Skeletal muscle tissue (tissue), 4 donors: ENCODE data around the gene NEAT1. TPM values are rescaled to one million over a fixed set of nuclear protein-coding genes. Genes with fewer than 3 reads are reported as not detected.

Source experiments
- H3K27ac ChIP-seq: one replicate; pipeline ENCODE4 v1.7.0; 2013; ENCODE audit warnings: mild to moderate bottlenecking, low read depth, low read length, inconsistent platforms
- H3K27me3 ChIP-seq, 3 donors: one replicate each; pipeline ENCODE4 v1.7.0; 2013; ENCODE audit warnings: low read length in 3 of 3; ENCODE audit not compliant: control insufficient read depth in 3 of 3, insufficient read depth in 3 of 3
- H3K36me3 ChIP-seq, 3 donors: one replicate each; pipeline ENCODE4 v1.7.0; 2013; ENCODE audit warnings: low read length in 3 of 3; ENCODE audit not compliant: control insufficient read depth in 3 of 3, insufficient read depth in 3 of 3
- H3K4me1 ChIP-seq, 3 donors: one replicate each; pipeline ENCODE4 v1.7.0; 2013; ENCODE audit warnings: low read length in 3 of 3, mild to moderate bottlenecking in 3 of 3; ENCODE audit not compliant: control insufficient read depth in 3 of 3, insufficient read depth in 3 of 3
- H3K4me3 ChIP-seq, 3 donors: one replicate each; pipeline ENCODE4 v1.7.0; 2013; ENCODE audit warnings: low read length in 3 of 3
- H3K9ac ChIP-seq, 3 donors: one replicate each; pipeline ENCODE4 v1.7.0; 2013; ENCODE audit warnings: low read length in 3 of 3, mild to moderate bottlenecking in 3 of 3, moderate library complexity in 2 of 3, low read depth in 1 of 3
- H3K9me3 ChIP-seq, 3 donors: one replicate each; pipeline ENCODE4 v1.7.0; 2013; ENCODE audit warnings: low read length in 3 of 3; ENCODE audit not compliant: control insufficient read depth in 3 of 3
- total RNA-seq: library from RNA; depleted of rRNA; stranded (reverse); fragments of >200 nt; gene quantifications from one replicate; pipeline ENCODE4 v1.2.3, GENCODE V29; 2014
- donor health status: Osteomylitis.

The NEAT1 gene
- total RNA-seq, 1 donor from 2014 or later: 26.1 TPM

DNA sequence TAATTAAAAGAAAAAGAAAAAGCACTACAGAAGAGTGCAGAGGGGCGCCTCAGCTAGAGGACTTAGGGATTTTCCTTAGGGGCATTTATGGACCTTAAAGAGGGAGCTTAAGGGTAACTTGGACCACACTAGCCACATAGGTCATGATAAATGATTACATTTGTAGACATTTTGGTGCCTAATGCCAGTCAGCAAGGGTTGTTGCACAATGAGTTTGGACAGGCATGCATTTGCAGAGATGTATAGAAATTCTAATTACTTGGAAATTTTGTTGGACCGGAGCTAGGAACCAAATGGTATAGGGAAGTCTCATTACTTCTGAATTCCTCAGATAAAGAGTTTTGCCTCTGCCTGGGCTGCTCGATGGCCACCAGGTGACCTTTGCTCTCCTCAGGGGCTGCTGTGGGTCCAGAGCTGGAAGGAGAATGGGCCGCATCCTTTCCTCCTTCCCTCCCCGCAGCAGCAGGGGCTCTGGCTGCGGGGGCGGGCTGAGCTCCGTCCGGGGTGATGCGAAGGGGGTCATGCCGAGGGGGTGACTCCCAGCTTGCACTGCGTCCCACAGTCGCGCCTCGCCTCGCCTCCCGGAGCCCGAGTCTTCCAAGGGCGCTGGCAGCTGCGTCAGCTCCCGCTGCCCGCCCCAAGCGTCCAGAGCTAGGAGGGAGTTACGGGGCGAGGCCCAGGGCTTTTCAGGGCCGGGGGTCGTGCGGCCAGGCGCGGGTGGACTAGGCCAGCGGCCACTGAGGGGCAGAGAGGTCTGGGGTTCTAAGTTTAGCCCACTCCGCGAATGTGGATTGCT, 56.0 kb downstream of the NEAT1 start:
- H3K36me3 ChIP-seq: peaks cover 0 to 4% (median 0%) of the 10 kb centered on the region in 3 donors
- no peaks in the 10 kb centered on the region for H3K27me3 ChIP-seq
- peak overlapping the region; percentile 76 to 100 (median 90) for H3K9ac ChIP-seq
- H3K4me3 ChIP-seq: peak overlapping the region; percentile 30 to 58 (median 40)
- H3K27ac ChIP-seq: peak overlapping the region; percentile 100
- H3K4me1 ChIP-seq: peaks cover 29 to 50% (median 38%) of the 10 kb centered on the region in 3 donors
- H3K9me3 ChIP-seq: no peaks in the 10 kb centered on the region

DNA sequence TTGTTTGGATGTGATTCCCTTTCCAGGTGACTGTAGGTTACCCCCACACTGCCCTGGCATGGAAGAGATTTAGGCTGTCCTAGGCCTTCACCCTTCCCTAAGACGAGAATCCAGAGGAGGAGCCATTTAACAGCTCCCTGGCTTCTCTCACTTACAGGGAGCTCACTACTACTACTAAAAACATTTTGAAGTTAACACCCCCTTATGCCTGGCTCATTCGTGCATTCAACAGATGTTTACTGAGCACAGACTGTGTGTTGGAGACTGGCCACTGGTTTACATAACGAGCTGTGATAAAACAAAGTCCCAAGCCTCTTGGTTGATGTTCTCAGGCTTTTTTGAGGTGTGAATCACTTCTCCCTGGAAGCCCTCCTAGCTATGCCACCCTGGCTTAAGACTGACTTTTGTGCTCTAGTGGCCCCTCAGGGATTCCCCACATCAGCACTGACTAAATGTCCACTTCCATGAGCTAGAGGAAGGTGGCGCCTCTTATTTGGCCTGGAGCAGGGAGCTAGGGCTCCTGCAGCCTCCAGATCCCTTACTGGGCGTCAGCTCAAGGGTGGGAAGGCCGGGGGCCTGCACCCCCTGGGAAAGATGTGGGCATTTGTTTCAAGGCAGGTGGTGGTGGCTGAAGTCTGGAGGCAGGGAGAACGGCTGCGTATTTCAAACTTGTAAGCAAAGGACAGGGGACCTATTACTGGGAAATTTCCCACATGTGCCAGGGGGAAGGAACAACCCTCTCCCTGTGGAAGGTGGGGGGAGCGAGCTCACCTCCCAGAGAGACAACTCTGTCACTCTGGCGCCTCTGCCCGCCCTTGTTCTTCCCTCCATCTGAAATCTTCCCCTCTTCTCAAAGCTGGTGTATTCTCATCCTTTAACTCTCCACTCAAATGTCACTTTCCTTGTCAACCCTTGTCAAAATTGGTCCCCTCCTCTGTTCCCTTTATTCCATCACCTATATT, 56.9 kb downstream of the NEAT1 start:
- Histone ChIP-seq H3K27ac (peak overlapping the region; percentile 100), H3K9me3 (no peaks in the 10 kb centered on the region), H3K36me3 (peaks cover 0 to 4% (median 0%) of the 10 kb centered on the region in 3 donors), H3K4me1 (peaks cover 29 to 50% (median 38%) of the 10 kb centered on the region in 3 donors), H3K4me3 (peak overlapping the region; percentile 30 to 58 (median 36)), H3K9ac (peak overlapping the region; percentile 76 to 100 (median 90)), H3K27me3 (no peaks in the 10 kb centered on the region)

DNA sequence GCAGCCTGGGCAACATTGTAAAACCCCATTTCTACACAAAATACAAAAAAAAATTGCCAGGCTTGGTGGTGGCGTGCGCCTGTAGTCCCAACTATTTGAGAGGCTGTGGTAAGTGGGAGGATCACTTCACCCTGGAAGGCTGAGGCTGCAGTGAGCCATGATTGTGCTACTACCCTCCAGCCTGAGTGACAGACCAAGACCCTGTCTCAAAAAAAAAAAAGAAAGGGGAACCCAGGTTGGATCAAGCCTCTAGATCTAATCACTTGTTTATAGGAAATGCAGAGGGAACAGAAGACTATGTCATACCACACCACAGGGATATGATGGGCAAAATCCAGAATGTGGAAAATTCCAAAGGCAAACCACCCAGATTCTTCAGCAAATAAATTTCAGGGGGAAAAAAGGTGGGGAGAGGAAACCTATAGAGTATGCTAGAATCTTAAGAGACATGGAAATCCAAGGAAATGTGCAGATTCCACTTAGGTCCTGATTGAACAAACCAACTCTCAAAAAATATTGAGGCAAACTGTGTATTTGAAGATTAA, 59.8 kb downstream of the NEAT1 start:
- Histone ChIP-seq H3K27me3 (no peaks in the 10 kb centered on the region), H3K36me3 (no peaks in the 10 kb centered on the region), H3K4me3 (no peak overlapping the region), H3K27ac (no peak overlapping the region), H3K9me3 (no peaks in the 10 kb centered on the region), H3K4me1 (peaks cover 42 to 49% (median 46%) of the 10 kb centered on the region in 3 donors), H3K9ac (no peak overlapping the region)

DNA sequence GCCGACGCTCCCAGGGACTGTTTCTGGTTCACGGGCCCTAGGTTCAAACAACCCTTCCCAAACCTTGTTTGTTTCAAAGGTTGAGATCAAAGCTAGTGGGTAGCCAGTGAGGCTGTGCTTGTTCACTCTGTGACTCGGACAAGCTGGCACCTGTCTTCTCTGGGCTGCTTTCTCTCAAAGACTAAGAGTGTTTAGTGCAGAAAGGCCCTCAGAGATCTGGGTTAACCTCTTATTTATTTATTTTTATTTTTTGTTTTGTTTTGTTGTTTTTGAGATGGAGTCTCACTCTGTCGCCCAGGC, 63.3 kb downstream of the NEAT1 start:
- peaks cover 54 to 59% (median 54%) of the 10 kb centered on the region in 3 donors for H3K4me1 ChIP-seq
- peak overlapping the region in 1 of 3 donors; percentile 64 for H3K9ac ChIP-seq
- peak overlapping the region; percentile 72 for H3K27ac ChIP-seq
- H3K27me3 ChIP-seq: no peaks in the 10 kb centered on the region
- no peaks in the 10 kb centered on the region for H3K36me3 ChIP-seq
- H3K4me3 ChIP-seq: no peak overlapping the region
- H3K9me3 ChIP-seq: no peaks in the 10 kb centered on the region

DNA sequence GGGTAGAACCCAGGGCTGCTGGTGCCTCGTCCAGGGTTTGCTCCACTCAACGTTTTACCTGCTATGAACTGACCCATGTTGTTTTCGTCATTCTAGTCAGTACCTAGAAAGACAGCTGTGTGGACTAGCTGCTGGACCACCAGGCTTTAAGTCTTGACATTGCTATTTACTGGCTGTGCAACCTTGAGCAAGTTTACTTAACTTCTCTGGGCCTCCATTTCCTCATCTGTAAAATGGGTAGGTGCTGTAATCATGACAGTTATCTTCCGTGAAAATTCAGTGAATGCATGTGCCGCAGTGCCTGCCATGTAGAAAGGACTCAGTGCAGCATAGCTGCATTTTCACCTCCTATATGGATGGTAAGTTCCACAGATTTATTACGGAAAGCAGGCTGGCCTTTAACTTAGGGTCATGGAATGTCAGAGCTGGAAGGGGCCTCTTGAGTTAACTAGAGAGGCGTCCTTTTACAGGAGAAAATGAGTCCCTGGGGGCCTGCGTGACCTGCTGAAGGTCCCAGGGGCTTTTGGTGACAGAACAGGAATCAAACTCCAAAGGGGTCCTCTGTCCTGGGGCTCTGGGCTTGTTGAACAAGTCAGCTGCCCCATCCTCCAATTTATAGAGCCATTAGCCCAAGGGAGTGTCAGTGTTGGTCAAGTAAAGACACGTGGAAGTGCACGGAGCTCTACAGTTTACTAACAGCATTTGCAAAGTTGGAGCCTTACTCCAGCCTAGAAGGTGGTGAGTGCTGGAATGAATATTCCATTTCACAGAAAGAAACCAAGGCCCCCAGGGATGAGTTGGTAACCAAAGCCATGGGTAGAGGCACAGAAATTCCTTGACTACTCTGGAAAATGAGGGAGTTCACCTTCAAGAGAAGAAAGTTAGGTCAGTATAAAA, 64.2 kb downstream of the NEAT1 start:
- Histone ChIP-seq H3K36me3 (no peaks in the 10 kb centered on the region), H3K9ac (peak overlapping the region in 2 of 3 donors; percentile 5 to 33), H3K4me1 (peaks cover 59 to 65% (median 60%) of the 10 kb centered on the region in 3 donors), H3K27ac (peak overlapping the region; percentile 88), H3K4me3 (peak overlapping the region in 1 of 3 donors; percentile 45), H3K9me3 (no peaks in the 10 kb centered on the region), H3K27me3 (no peaks in the 10 kb centered on the region)

DNA sequence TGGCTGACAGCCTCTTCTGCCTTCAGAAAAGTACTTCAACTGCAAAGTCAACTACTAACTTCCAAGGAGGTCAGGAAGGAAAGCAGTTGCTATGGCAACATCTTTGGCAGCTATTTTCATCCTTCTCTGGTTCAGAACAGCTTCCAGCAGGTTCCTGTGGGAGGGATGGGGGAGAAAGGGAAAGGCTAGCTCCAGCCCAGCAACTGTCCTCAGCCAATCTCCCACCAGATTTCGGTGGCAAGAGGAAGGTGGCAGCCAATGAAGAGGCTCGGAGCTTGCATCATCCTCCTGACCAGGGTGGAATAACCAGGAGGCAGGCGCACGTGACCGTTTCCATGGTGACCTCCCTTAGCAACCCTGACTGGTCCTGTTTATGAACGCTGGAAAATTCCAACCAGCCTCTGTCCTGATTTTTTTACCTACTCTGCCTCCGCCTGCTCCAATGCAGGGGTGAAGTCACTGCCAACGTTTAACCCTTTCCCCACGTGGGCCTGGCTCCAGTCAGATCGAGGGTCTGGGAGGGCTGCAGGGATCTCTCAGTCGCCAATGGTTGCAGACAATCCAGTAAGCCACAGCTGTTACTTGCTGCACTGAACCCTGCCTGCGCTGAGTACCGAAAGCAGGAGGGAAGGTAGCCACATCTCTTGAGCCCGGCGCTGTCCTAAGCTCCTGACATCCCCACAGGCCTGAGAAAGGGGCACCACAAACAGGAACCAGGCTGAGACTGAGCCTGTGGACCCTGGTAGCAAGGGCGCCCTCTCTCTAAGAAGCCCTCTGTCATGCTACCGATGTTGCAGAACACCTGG, 65.1 kb downstream of the NEAT1 start:
- H3K4me3 ChIP-seq: peak overlapping the region; percentile 41 to 68 (median 64)
- peaks cover 67 to 69% (median 68%) of the 10 kb centered on the region in 3 donors for H3K4me1 ChIP-seq

DNA sequence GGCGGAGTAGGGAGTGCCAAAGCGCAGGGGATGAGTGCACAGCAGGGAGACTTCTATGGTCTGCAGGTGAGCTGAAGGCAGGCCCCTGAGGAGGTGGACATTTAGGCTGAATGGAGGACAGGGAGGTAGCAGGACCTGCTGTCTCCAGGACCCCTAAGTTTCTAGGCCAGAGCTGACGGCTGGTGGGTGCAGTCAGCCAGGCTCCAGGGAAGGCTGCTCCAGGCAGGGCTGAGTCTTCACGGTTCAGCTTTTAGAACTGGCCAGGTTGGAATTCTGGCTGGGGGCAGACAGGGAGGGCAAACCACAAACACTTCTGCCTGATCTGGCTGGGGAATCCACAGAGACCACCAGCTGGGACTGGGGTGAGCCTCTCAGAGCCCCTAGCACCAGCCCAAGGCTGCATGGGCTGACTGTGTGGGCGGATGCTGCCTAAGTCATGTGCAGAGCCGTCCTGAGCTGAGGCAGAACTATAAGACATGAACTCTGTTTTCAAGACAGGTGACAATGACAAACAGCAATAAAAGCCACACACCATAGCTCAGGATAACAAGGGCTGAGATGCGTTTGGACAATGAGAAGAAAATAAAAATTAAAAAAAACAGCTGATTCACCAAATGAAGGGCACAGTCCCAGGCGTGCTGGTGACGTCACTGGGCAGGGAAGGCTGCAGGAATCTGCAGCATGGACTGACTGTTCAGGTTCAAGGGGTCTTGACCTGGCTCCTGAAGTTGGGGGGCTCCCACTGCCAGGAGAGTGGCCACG, 65.9 kb downstream of the NEAT1 start:
- peaks cover 75 to 77% (median 76%) of the 10 kb centered on the region in 3 donors for H3K4me1 ChIP-seq
- H3K9me3 ChIP-seq: no peaks in the 10 kb centered on the region
- H3K27ac ChIP-seq: peak overlapping the region; percentile 100
- H3K27me3 ChIP-seq: no peaks in the 10 kb centered on the region
- H3K9ac ChIP-seq: peak overlapping the region; percentile 68 to 84 (median 73)
- peak overlapping the region; percentile 41 to 68 (median 64) for H3K4me3 ChIP-seq
- H3K36me3 ChIP-seq: no peaks in the 10 kb centered on the region

More for the DNA sequence above, 65.1 kb downstream of the NEAT1 start:
- H3K27ac ChIP-seq: peak overlapping the region; percentile 100
- H3K9me3 ChIP-seq: no peaks in the 10 kb centered on the region
- H3K36me3 ChIP-seq: no peaks in the 10 kb centered on the region
- peak overlapping the region; percentile 68 to 84 (median 73) for H3K9ac ChIP-seq
- H3K27me3 ChIP-seq: no peaks in the 10 kb centered on the region

DNA sequence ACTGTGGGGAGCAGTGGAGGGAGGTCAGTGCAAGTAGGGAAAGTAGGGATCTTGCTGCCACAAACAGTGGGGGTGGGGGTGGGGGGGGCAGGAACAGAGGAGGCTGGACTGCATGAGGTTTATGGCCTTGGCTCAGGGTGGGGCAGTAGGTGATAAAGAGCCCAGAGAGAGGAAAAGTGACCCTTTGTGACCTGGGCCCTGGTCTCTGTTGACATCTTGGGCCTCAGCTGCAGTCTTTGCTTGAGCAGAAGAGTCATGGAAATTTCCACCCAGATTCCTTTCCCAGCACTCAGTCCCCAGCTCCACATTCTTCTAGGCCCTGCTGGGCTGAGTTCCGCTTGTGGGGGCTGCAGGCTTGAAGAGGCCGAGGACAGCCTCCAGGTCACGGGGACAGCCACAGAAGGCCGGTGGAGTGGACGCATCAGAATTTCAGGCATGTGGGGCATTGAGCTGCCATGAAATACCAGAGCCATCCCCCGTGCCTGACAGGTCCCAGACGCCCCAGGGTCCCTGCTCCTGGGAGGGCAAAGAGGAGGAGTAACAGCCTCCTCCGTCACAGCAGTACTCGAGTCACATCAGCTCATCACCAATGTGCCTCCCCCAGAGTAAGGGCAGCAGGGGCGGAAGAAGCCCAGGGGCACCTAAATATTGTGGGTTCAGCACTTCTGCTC, 66.6 kb downstream of the NEAT1 start:
- no peaks in the 10 kb centered on the region for H3K9me3 ChIP-seq
- H3K4me1 ChIP-seq: peaks cover 82 to 84% (median 83%) of the 10 kb centered on the region in 3 donors
- peak overlapping the region; percentile 25 to 84 (median 55) for H3K9ac ChIP-seq
- peak overlapping the region; percentile 100 for H3K27ac ChIP-seq
- H3K36me3 ChIP-seq: no peaks in the 10 kb centered on the region
- H3K27me3 ChIP-seq: no peaks in the 10 kb centered on the region
- peak overlapping the region; percentile 41 to 54 (median 43) for H3K4me3 ChIP-seq
